ENCODE data around the gene PRR18.

Gene PRR18

DNA sequence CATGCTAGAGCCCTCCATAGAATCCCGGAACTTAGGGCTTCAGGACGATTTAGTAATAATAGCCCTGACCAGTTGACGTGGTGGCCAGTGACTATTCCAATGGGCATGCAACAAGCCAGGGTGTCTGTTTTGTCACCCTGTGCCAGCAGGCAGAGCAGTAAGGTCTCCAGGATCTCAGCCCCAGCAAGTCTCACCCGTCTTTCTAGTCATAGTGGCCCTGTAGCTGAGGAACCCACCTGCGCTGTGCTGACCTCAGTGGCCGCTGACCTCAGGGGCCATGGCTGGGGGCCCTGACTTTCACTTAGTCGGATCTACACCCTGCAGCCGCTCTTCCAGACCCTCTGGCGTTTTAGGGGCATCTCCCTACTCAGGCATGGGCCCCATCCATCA, 36.8 kb downstream of the PRR18 start:
- H3K4me3 ChIP-seq (ENCODE audit: low read depth, low read length), result no peak overlapping the region
- no peak overlapping the region for H2AFZ ChIP-seq (ENCODE audit: low read length, unreplicated experiment)
- no peaks in the 10 kb centered on the region for H3K36me3 ChIP-seq (ENCODE audit: insufficient read depth, low read length)
- peaks cover 50% of the 10 kb centered on the region for H3K27me3 ChIP-seq (ENCODE audit: insufficient read depth, low read length)
- no peaks in the 10 kb centered on the region for H3K79me2 ChIP-seq (ENCODE audit: control insufficient read depth, insufficient read depth, low read length, unreplicated experiment)
- no peak overlapping the region for H3K27ac ChIP-seq (ENCODE audit: low read depth, low read length)
- H3K4me1 ChIP-seq (ENCODE audit: control insufficient read depth, insufficient read depth, low read length, unreplicated experiment), result no peaks in the 10 kb centered on the region

GRCh38 chr6:166270706-166271375, 37.4 kb downstream of the PRR18 start:
- H3K27ac ChIP-seq (ENCODE audit: low read depth, low read length), result no peak overlapping the region
- no peaks in the 10 kb centered on the region for H3K4me1 ChIP-seq (ENCODE audit: control insufficient read depth, insufficient read depth, low read length, unreplicated experiment)
- H3K36me3 ChIP-seq (ENCODE audit: insufficient read depth, low read length), result no peaks in the 10 kb centered on the region
- H3K4me3 ChIP-seq (ENCODE audit: low read depth, low read length), result no peak overlapping the region
- no peak overlapping the region for H2AFZ ChIP-seq (ENCODE audit: low read length, unreplicated experiment)
- H3K79me2 ChIP-seq (ENCODE audit: control insufficient read depth, insufficient read depth, low read length, unreplicated experiment), result no peaks in the 10 kb centered on the region
- peaks cover 53% of the 10 kb centered on the region for H3K27me3 ChIP-seq (ENCODE audit: insufficient read depth, low read length)

- H3K27ac ChIP-seq (ENCODE audit: low read depth, low read length), result no peak overlapping the region
- H2AFZ ChIP-seq (ENCODE audit: low read length, unreplicated experiment), result no peak overlapping the region
- no peaks in the 10 kb centered on the region for H3K79me2 ChIP-seq (ENCODE audit: control insufficient read depth, insufficient read depth, low read length, unreplicated experiment)
- H3K4me3 ChIP-seq (ENCODE audit: low read depth, low read length), result no peak overlapping the region
- peaks cover 55% of the 10 kb centered on the region for H3K27me3 ChIP-seq (ENCODE audit: insufficient read depth, low read length)
- H3K36me3 ChIP-seq (ENCODE audit: insufficient read depth, low read length), result no peaks in the 10 kb centered on the region
- no peaks in the 10 kb centered on the region for H3K4me1 ChIP-seq (ENCODE audit: control insufficient read depth, insufficient read depth, low read length, unreplicated experiment)
Observed at GRCh38 chr6:166269301-166270039, 38.7 kb downstream of the PRR18 start.

DNA sequence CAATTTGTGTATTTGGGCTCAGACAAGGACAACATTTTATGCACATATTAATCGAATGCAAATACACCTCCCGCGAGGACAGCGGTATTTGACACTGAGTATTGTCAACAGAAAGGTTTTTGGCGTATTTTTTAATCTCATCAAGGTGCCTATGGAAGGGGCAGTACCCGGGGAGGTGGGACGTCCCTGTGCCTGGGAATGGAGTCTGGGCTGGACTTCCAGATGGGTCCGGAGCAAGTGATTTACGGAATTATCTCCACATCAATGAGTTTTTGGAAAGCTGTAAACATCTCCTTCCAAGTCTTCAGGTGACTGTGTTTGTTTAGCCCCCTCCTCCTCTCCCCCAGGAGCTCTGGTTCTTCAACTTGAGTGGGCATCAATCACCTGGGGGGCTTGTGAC, 39.8 kb downstream of the PRR18 start:
- Histone ChIP-seq H3K4me1 (ENCODE audit: control insufficient read depth, insufficient read depth, low read length, unreplicated experiment) (no peaks in the 10 kb centered on the region), H3K27ac (ENCODE audit: low read depth, low read length) (no peak overlapping the region), H3K4me3 (ENCODE audit: low read depth, low read length) (no peak overlapping the region), H3K36me3 (ENCODE audit: insufficient read depth, low read length) (no peaks in the 10 kb centered on the region), H2AFZ (ENCODE audit: low read length, unreplicated experiment) (no peak overlapping the region), H3K27me3 (ENCODE audit: insufficient read depth, low read length) (peaks cover 55% of the 10 kb centered on the region), H3K79me2 (ENCODE audit: control insufficient read depth, insufficient read depth, low read length, unreplicated experiment) (no peaks in the 10 kb centered on the region)

- no peak overlapping the region for H2AFZ ChIP-seq (ENCODE audit: low read length, unreplicated experiment)
- H3K27ac ChIP-seq (ENCODE audit: low read depth, low read length), result no peak overlapping the region
- H3K27me3 ChIP-seq (ENCODE audit: insufficient read depth, low read length), result peaks cover 55% of the 10 kb centered on the region
- no peaks in the 10 kb centered on the region for H3K36me3 ChIP-seq (ENCODE audit: insufficient read depth, low read length)
- no peak overlapping the region for H3K4me3 ChIP-seq (ENCODE audit: low read depth, low read length)
- H3K4me1 ChIP-seq (ENCODE audit: control insufficient read depth, insufficient read depth, low read length, unreplicated experiment), result no peaks in the 10 kb centered on the region
- H3K79me2 ChIP-seq (ENCODE audit: control insufficient read depth, insufficient read depth, low read length, unreplicated experiment), result no peaks in the 10 kb centered on the region
Observed at GRCh38 chr6:166267526-166267925, 40.7 kb downstream of the PRR18 start.

DNA sequence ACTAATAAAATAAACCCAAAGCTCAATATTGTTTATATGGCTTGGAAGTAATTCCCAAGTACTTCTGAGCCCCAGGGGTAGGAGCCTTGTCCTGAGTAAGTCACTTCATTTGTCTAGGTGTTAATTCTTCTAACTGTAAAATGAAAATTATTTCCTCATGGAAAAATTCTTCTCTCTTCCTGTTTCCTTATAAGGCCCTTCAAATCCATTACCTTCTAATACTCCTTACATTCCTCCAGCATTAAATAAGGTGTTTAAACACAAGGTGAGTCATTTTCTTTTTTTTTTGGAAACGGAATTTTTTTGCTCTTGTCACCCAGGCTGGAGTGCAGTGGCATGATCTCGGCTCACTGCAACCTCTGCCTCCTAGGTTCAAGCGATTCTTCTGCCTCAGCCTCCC, 41.9 kb downstream of the PRR18 start:
- Histone ChIP-seq H3K36me3 (ENCODE audit: insufficient read depth, low read length) (no peaks in the 10 kb centered on the region), H3K79me2 (ENCODE audit: control insufficient read depth, insufficient read depth, low read length, unreplicated experiment) (no peaks in the 10 kb centered on the region), H3K4me1 (ENCODE audit: control insufficient read depth, insufficient read depth, low read length, unreplicated experiment) (no peaks in the 10 kb centered on the region), H3K4me3 (ENCODE audit: low read depth, low read length) (no peak overlapping the region), H2AFZ (ENCODE audit: low read length, unreplicated experiment) (no peak overlapping the region), H3K27ac (ENCODE audit: low read depth, low read length) (no peak overlapping the region), H3K27me3 (ENCODE audit: insufficient read depth, low read length) (peaks cover 48% of the 10 kb centered on the region)

- H3K4me1 ChIP-seq (ENCODE audit: control insufficient read depth, insufficient read depth, low read length, unreplicated experiment), result no peaks in the 10 kb centered on the region
- H3K79me2 ChIP-seq (ENCODE audit: control insufficient read depth, insufficient read depth, low read length, unreplicated experiment), result no peaks in the 10 kb centered on the region
- H3K27me3 ChIP-seq (ENCODE audit: insufficient read depth, low read length), result peaks cover 19% of the 10 kb centered on the region
- no peak overlapping the region for H3K27ac ChIP-seq (ENCODE audit: low read depth, low read length)
- H3K36me3 ChIP-seq (ENCODE audit: insufficient read depth, low read length), result no peaks in the 10 kb centered on the region
- no peak overlapping the region for H3K4me3 ChIP-seq (ENCODE audit: low read depth, low read length)
- H2AFZ ChIP-seq (ENCODE audit: low read length, unreplicated experiment), result no peak overlapping the region
Observed at GRCh38 chr6:166262743-166263515, 45.3 kb downstream of the PRR18 start.

- no peak overlapping the region for H3K4me3 ChIP-seq (ENCODE audit: low read depth, low read length)
- no peak overlapping the region for H2AFZ ChIP-seq (ENCODE audit: low read length, unreplicated experiment)
- H3K27ac ChIP-seq (ENCODE audit: low read depth, low read length), result no peak overlapping the region
- no peaks in the 10 kb centered on the region for H3K4me1 ChIP-seq (ENCODE audit: control insufficient read depth, insufficient read depth, low read length, unreplicated experiment)
- no peaks in the 10 kb centered on the region for H3K36me3 ChIP-seq (ENCODE audit: insufficient read depth, low read length)
- H3K79me2 ChIP-seq (ENCODE audit: control insufficient read depth, insufficient read depth, low read length, unreplicated experiment), result no peaks in the 10 kb centered on the region
- H3K27me3 ChIP-seq (ENCODE audit: insufficient read depth, low read length), result peaks cover 31% of the 10 kb centered on the region
Observed at GRCh38 chr6:166259296-166259977, 48.8 kb downstream of the PRR18 start.

DNA sequence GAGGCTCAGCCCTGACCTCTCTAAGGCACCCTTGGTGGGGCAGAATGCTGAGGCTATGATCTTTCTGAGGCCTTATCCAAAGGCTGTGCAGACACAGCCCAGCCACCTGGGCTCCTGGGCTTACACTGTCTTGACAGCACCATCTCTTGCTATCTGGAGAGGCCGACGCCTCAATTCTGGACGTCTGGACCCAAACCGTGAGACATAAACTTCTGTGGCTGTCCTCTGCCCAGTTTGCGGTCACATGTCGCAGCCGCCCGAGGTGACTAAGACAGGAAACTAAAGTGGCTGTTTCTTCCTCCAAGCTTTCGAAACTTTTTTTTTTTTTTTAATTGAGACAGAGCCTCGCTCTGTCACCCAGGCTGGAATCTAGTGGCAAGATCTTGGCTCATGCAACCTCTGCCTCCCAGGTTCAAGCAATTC, 49.3 kb downstream of the PRR18 start:
- Histone ChIP-seq H2AFZ (ENCODE audit: low read length, unreplicated experiment) (no peak overlapping the region), H3K27ac (ENCODE audit: low read depth, low read length) (no peak overlapping the region), H3K36me3 (ENCODE audit: insufficient read depth, low read length) (no peaks in the 10 kb centered on the region), H3K79me2 (ENCODE audit: control insufficient read depth, insufficient read depth, low read length, unreplicated experiment) (no peaks in the 10 kb centered on the region), H3K4me3 (ENCODE audit: low read depth, low read length) (no peak overlapping the region), H3K27me3 (ENCODE audit: insufficient read depth, low read length) (peaks cover 36% of the 10 kb centered on the region), H3K4me1 (ENCODE audit: control insufficient read depth, insufficient read depth, low read length, unreplicated experiment) (no peaks in the 10 kb centered on the region)

- H3K27me3 ChIP-seq (ENCODE audit: insufficient read depth, low read length), result peaks cover 46% of the 10 kb centered on the region
- no peaks in the 10 kb centered on the region for H3K36me3 ChIP-seq (ENCODE audit: insufficient read depth, low read length)
- no peaks in the 10 kb centered on the region for H3K4me1 ChIP-seq (ENCODE audit: control insufficient read depth, insufficient read depth, low read length, unreplicated experiment)
- no peaks in the 10 kb centered on the region for H3K79me2 ChIP-seq (ENCODE audit: control insufficient read depth, insufficient read depth, low read length, unreplicated experiment)
- no peak overlapping the region for H3K4me3 ChIP-seq (ENCODE audit: low read depth, low read length)
- H3K27ac ChIP-seq (ENCODE audit: low read depth, low read length), result no peak overlapping the region
- no peak overlapping the region for H2AFZ ChIP-seq (ENCODE audit: low read length, unreplicated experiment)
Observed at GRCh38 chr6:166257911-166258318, 50.3 kb downstream of the PRR18 start.
